ENCODE data around the gene CPEB3.

DNA sequence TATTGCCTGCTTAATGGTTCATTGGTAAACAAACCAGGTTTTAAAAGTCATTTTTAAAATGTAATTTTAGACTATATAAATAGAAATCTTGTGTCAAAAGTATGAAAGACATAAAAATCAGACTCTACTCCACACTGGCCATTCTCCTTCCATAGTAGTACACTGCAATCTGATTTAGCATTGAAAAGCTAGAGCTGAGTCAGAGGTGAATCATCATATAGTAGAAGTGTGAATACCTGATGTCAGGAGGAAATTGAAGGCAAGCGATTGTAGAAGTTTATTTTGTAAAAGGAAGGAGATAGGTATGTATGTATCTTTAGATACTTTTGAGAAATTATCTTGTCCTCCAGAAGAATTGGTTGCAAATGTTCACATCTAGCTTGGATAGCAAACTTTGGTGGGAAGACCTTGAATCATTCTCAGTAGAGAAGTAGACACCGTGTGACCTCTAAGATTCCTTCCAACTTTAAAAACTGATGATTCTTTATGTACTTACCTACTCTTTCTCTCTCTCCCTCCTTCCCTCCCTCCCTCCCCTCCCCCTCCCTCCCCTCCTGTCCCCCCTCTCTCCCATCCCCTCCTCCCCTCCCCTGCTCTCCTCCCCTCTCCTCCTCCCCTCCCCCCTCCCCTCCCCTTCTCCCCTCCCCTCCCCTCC is 279.2 kb downstream of the CPEB3 start:
- TF ChIP-seq, protein P1, sequence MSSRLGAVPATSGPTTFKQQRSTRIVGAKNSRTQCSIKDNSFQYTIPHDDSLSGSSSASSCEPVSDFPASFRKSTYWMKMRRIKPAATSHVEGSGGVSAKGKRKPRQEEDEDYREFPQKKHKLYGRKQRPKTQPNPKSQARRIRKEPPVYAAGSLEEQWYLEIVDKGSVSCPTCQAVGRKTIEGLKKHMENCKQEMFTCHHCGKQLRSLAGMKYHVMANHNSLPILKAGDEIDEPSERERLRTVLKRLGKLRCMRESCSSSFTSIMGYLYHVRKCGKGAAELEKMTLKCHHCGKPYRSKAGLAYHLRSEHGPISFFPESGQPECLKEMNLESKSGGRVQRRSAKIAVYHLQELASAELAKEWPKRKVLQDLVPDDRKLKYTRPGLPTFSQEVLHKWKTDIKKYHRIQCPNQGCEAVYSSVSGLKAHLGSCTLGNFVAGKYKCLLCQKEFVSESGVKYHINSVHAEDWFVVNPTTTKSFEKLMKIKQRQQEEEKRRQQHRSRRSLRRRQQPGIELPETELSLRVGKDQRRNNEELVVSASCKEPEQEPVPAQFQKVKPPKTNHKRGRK (tag; IDR thresholded peaks at IDR 0.05): no peak
- TF ChIP-seq EGR1 (conservative IDR thresholded peaks at IDR 0.05) (no peak), MED1 (CRISPR knock-in tag; IDR thresholded peaks at IDR 0.05; ENCODE audit: borderline replicate concordance) (no peak), POLR2AphosphoS5 (IDR thresholded peaks at IDR 0.05; ENCODE audit: control insufficient read depth, insufficient read depth, low read depth, low read length) (no peak), YY1 (IDR thresholded peaks at IDR 0.05; ENCODE audit: borderline replicate concordance in 1 of 3, control insufficient read depth in 1 of 3, extremely low read depth in 1 of 3, insufficient read depth in 3 of 3, insufficient read length in 1 of 3, insufficient replicate concordance in 2 of 3, low read depth in 1 of 3, low read length in 2 of 3) (no peak), SIN3B (IDR thresholded peaks at IDR 0.05; ENCODE audit: low read depth) (no peak), ZEB2 (IDR thresholded peaks at IDR 0.05) (no peak), GATAD2A (IDR thresholded peaks at IDR 0.05) (no peak)
- TF ChIP-seq, protein P2, sequence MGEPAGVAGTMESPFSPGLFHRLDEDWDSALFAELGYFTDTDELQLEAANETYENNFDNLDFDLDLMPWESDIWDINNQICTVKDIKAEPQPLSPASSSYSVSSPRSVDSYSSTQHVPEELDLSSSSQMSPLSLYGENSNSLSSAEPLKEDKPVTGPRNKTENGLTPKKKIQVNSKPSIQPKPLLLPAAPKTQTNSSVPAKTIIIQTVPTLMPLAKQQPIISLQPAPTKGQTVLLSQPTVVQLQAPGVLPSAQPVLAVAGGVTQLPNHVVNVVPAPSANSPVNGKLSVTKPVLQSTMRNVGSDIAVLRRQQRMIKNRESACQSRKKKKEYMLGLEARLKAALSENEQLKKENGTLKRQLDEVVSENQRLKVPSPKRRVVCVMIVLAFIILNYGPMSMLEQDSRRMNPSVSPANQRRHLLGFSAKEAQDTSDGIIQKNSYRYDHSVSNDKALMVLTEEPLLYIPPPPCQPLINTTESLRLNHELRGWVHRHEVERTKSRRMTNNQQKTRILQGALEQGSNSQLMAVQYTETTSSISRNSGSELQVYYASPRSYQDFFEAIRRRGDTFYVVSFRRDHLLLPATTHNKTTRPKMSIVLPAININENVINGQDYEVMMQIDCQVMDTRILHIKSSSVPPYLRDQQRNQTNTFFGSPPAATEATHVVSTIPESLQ (CRISPR knock-in tag; IDR thresholded peaks at IDR 0.05): no peak
- TF ChIP-seq, protein P3, sequence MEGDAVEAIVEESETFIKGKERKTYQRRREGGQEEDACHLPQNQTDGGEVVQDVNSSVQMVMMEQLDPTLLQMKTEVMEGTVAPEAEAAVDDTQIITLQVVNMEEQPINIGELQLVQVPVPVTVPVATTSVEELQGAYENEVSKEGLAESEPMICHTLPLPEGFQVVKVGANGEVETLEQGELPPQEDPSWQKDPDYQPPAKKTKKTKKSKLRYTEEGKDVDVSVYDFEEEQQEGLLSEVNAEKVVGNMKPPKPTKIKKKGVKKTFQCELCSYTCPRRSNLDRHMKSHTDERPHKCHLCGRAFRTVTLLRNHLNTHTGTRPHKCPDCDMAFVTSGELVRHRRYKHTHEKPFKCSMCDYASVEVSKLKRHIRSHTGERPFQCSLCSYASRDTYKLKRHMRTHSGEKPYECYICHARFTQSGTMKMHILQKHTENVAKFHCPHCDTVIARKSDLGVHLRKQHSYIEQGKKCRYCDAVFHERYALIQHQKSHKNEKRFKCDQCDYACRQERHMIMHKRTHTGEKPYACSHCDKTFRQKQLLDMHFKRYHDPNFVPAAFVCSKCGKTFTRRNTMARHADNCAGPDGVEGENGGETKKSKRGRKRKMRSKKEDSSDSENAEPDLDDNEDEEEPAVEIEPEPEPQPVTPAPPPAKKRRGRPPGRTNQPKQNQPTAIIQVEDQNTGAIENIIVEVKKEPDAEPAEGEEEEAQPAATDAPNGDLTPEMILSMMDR (IDR thresholded peaks at IDR 0.05 in 2 of 3, conservative IDR thresholded peaks at IDR 0.05 in 1 of 3; ENCODE audit: insufficient read depth in 2 of 3, low read depth in 1 of 3, low read length in 3 of 3): no peak
- TF ChIP-seq, protein P4, sequence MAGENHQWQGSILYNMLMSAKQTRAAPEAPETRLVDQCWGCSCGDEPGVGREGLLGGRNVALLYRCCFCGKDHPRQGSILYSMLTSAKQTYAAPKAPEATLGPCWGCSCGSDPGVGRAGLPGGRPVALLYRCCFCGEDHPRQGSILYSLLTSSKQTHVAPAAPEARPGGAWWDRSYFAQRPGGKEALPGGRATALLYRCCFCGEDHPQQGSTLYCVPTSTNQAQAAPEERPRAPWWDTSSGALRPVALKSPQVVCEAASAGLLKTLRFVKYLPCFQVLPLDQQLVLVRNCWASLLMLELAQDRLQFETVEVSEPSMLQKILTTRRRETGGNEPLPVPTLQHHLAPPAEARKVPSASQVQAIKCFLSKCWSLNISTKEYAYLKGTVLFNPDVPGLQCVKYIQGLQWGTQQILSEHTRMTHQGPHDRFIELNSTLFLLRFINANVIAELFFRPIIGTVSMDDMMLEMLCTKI (IDR thresholded peaks at IDR 0.05; ENCODE audit: partially characterized antibody): no peak

All from K562 (cell line).